ENCODE results near the gene TBX15. TPM values are rescaled to one million over a fixed set of nuclear protein-coding genes. Genes with fewer than 3 reads are reported as not detected.

Gene TBX15
- total and polyA plus RNA-seq, 9 donors: 0.08 to 0.60 (median 0.20) TPM; not detected in 1

DNA sequence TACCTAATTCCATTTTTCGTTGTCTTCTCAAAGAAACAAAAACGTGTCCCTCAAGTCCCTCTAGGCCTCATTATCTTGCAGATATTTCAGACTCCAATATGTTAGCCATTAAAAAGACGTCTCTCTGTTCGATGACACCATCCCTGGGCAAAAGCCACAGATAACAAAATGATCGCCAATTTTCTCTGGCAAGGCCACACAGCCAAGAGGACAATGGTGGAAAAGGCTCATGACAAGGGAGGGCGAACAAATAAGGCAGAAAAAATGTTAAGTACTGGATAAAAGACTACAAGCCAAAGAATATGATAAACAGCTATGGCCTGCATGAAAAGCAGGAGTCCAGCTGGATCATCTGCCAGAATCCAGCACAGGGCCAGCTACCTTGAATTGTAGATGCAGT lies 82.9 kb downstream of the TBX15 start:
- no peaks in the 10 kb centered on the region for H3K4me1 ChIP-seq (ENCODE audit: insufficient read depth)
- TF ChIP-seq POLR2A (IDR thresholded peaks at IDR 0.05) (no peak), EP300 (IDR thresholded peaks at IDR 0.05) (no peak)
- H3K36me3 ChIP-seq: no peaks in the 10 kb centered on the region
- H3K9me3 ChIP-seq: no peaks in the 10 kb centered on the region
- 62 to 67% (median 63%) methylated on average over 6 of the region's 6 CpGs for WGBS, 3 donors
- H3K27me3 ChIP-seq: no peaks in the 10 kb centered on the region
- no peak overlapping the region for H3K4me3 ChIP-seq
- no peak overlapping the region for H3K27ac ChIP-seq
- intact Hi-C loops (cut with DNase I): no loop called here
- no peak for DNase-seq

DNA sequence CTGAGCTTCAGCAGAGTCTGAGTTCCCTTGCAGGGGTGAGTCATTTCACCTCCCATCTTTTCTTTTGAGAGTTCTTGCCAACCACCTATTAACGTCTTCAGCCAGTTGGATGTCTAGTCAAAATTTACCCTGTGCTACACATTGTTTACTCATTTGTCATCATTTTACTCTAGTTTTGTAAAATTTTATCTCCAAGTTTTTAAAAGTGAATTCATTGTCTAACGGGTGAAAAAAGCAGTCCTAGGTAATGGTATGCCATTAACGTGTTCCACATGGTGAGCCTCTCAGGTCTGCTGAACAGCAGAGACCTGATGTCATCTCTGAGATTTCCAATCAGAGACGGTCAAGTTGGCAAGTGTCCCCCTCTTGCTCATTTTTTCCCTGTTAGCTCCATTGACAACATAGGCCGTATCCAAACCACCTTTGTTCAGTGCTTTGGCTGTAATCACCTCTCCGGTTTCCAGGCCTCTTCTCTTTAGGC lies 85.4 kb downstream of the TBX15 start:
- H3K4me1 ChIP-seq (ENCODE audit: insufficient read depth): no peaks in the 10 kb centered on the region
- no peak for DNase-seq
- H3K4me3 ChIP-seq: no peak overlapping the region
- H3K36me3 ChIP-seq: no peaks in the 10 kb centered on the region
- H3K27ac ChIP-seq: no peak overlapping the region
- WGBS, 3 donors: 79 to 82% (median 80%) methylated on average over 6 of the region's 6 CpGs
- H3K27me3 ChIP-seq: no peaks in the 10 kb centered on the region
- TF ChIP-seq, protein P1, sequence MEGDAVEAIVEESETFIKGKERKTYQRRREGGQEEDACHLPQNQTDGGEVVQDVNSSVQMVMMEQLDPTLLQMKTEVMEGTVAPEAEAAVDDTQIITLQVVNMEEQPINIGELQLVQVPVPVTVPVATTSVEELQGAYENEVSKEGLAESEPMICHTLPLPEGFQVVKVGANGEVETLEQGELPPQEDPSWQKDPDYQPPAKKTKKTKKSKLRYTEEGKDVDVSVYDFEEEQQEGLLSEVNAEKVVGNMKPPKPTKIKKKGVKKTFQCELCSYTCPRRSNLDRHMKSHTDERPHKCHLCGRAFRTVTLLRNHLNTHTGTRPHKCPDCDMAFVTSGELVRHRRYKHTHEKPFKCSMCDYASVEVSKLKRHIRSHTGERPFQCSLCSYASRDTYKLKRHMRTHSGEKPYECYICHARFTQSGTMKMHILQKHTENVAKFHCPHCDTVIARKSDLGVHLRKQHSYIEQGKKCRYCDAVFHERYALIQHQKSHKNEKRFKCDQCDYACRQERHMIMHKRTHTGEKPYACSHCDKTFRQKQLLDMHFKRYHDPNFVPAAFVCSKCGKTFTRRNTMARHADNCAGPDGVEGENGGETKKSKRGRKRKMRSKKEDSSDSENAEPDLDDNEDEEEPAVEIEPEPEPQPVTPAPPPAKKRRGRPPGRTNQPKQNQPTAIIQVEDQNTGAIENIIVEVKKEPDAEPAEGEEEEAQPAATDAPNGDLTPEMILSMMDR (IDR thresholded peaks at IDR 0.05): no peak
- TF ChIP-seq EP300 (IDR thresholded peaks at IDR 0.05) (no peak), POLR2A (IDR thresholded peaks at IDR 0.05) (no peak)
- intact Hi-C loops (cut with DNase I): no loop called here
- no peaks in the 10 kb centered on the region for H3K9me3 ChIP-seq

DNA sequence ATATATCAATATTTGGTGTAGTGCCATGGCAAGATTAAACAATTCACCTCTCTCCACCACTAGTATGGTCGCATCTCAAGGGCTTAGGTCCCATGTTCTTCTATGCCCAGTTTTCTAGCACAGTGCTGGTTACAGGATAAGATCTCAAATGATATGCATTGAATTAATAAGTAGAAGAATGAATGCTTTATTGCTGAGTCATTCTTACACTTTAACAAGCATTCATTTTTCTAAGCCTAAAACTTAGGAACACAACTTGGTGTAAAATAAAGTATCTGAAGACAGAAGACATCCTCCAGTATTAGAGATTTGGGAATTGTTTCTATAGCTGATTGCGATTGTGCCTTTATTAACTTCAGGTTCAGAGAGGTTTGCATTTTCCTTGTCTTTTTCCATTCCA lies 85.8 kb downstream of the TBX15 start:
- Histone ChIP-seq H3K9me3 (no peaks in the 10 kb centered on the region), H3K27me3 (no peaks in the 10 kb centered on the region), H3K4me3 (no peak overlapping the region), H3K4me1 (ENCODE audit: insufficient read depth) (no peaks in the 10 kb centered on the region), H3K27ac (no peak overlapping the region), H3K36me3 (no peaks in the 10 kb centered on the region)
- DNase-seq: no peak
- TF ChIP-seq, protein P1 (IDR thresholded peaks at IDR 0.05): no peak
- TF ChIP-seq POLR2A (IDR thresholded peaks at IDR 0.05) (no peak), EP300 (IDR thresholded peaks at IDR 0.05) (no peak)
- 90 to 94% (median 91%) methylated on average over 2 of the region's 2 CpGs for WGBS, 3 donors
- intact Hi-C loops (cut with DNase I): no loop called here

DNA sequence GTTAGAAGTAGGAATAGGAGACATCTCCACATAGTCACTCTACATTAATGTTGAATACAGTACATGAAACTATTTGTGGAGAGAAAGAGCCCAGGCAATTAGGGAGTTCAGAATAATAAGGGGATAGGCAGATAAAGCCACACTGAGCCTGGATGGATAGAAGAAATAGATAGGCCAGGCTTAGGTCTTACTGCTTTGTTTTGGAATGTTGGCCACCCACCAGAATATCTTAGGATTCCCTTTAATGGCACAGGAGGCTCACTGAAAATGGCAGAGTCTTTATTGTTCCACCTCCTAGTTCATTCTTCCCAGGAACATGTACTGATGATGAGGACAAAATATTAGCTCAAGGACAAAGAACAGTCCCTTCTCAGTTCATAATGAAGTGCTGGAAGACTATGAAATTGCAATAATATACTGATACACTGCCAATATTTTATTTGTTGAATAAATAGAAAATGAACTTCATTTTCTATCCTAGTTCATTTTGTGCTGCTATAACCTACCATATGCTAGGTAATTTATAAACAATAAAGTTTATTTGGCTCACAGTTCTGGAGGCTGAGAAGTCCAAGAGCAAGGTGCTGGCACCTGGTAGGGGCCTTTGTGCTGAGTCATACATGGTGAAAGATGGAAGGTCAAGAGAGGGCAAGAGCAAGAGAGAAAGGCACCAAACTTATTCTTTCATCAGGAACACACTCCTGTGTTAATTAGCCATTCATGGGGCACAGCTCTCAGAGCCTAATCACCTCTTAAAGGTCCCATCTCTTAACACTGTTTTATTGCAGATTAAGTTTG lies 87.3 kb downstream of the TBX15 start:
- Histone ChIP-seq H3K9me3 (no peaks in the 10 kb centered on the region), H3K4me3 (no peak overlapping the region), H3K4me1 (ENCODE audit: insufficient read depth) (no peaks in the 10 kb centered on the region), H3K27ac (no peak overlapping the region), H3K27me3 (no peaks in the 10 kb centered on the region), H3K36me3 (no peaks in the 10 kb centered on the region)
- DNase-seq: no peak
- intact Hi-C loops (cut with DNase I): no loop called here
- no peak for TF ChIP-seq POLR2A (IDR thresholded peaks at IDR 0.05)
- TF ChIP-seq EP300 (IDR thresholded peaks at IDR 0.05): no peak
- TF ChIP-seq, protein P1 (IDR thresholded peaks at IDR 0.05): no peak

DNA sequence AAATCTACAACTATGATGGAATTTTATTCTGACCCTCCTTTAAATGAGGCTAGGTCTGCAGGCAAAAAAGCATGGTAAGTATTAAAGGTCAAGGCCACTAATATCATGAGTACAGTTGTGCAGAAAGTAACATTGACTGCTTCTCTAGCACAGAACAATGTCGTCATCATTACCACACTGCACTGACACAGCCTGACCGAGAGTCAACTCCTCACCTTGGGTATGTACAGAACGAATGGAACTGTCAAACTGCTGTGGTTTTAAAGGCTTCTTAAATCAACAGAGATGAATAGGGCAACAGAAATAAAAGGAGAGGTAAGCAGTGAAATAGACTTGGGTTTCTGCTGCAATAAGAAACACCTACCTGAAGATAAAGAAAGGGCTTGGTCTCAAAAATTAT lies 88.8 kb downstream of the TBX15 start:
- Histone ChIP-seq H3K27ac (no peak overlapping the region), H3K4me3 (no peak overlapping the region), H3K4me1 (ENCODE audit: insufficient read depth) (no peaks in the 10 kb centered on the region), H3K27me3 (no peaks in the 10 kb centered on the region), H3K36me3 (no peaks in the 10 kb centered on the region), H3K9me3 (no peaks in the 10 kb centered on the region)
- DNase-seq: no peak
- 27 to 32% (median 29%) methylated on average over 3 of the region's 3 CpGs for WGBS, 3 donors
- TF ChIP-seq, protein P1 (IDR thresholded peaks at IDR 0.05): no peak
- no peak for TF ChIP-seq POLR2A (IDR thresholded peaks at IDR 0.05)
- no peak for TF ChIP-seq EP300 (IDR thresholded peaks at IDR 0.05)
- intact Hi-C loops (cut with DNase I): no loop called here
